ENCODE data around the gene TEX38. TPM values are rescaled to one million over a fixed set of nuclear protein-coding genes. Genes with fewer than 3 reads are reported as not detected.

The TEX38 gene
- total RNA-seq, 2 donors from 2014 or later, result 0.55 TPM; not detected in 1

DNA sequence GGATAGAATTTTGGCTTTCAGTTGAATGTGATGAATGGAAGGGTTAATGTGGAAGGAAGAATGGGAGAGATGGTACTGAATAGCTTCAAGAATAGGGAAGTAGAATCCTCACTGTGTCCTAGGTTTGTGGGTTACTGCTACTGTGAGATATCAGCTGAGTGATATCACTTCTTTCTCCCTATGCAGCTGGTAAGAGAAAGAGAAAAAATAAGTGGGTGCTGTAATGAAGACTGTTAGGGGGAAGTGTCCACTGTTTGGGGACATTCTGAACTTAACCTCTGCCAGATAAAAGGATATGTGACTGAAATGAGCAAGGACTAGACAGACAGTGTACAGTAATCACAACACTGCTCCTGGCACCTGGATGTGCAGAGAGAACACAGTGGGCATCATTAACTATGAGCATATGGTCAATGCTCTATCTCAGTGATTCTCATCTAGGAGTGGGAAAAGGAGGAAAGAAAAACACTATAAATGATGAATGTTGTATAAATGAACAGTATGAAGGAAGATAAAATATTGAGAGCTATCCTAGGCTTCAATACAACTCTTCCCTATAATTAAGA lies 29.5 kb upstream of the TEX38 start:
- Histone ChIP-seq H3K4me1 (ENCODE audit: control insufficient read depth, insufficient read depth, low read length) (no peaks in the 10 kb centered on the region), H3K36me3 (ENCODE audit: control insufficient read depth, insufficient read depth, low read length) (peaks cover 42% of the 10 kb centered on the region), H3K9ac (ENCODE audit: extremely low read depth, low read length, poor library complexity, severe bottlenecking) (no peak overlapping the region), H3K27ac (ENCODE audit: low read depth, low read length) (no peak overlapping the region), H3K4me3 (ENCODE audit: low read length) (no peak overlapping the region), H3K27me3 (ENCODE audit: control insufficient read depth, insufficient read depth, low read length, poor library complexity, severe bottlenecking) (no peaks in the 10 kb centered on the region), H3K9me3 (ENCODE audit: control insufficient read depth, low read length) (peaks cover 4% of the 10 kb centered on the region)
- TF ChIP-seq, protein P1, sequence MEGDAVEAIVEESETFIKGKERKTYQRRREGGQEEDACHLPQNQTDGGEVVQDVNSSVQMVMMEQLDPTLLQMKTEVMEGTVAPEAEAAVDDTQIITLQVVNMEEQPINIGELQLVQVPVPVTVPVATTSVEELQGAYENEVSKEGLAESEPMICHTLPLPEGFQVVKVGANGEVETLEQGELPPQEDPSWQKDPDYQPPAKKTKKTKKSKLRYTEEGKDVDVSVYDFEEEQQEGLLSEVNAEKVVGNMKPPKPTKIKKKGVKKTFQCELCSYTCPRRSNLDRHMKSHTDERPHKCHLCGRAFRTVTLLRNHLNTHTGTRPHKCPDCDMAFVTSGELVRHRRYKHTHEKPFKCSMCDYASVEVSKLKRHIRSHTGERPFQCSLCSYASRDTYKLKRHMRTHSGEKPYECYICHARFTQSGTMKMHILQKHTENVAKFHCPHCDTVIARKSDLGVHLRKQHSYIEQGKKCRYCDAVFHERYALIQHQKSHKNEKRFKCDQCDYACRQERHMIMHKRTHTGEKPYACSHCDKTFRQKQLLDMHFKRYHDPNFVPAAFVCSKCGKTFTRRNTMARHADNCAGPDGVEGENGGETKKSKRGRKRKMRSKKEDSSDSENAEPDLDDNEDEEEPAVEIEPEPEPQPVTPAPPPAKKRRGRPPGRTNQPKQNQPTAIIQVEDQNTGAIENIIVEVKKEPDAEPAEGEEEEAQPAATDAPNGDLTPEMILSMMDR (conservative IDR thresholded peaks at IDR 0.05), result no peak
- no peak for DNase-seq
- Mint-ChIP-seq H3K27ac (no peak overlapping the region), H3K27me3 (ENCODE audit: insufficient read depth) (no peaks in the 10 kb centered on the region), H3K4me1 (no peaks in the 10 kb centered on the region), H3K36me3 (ENCODE audit: low read depth) (peaks cover 30% of the 10 kb centered on the region), H3K9me3 (no peaks in the 10 kb centered on the region), H3K4me3 (no peak overlapping the region)

DNA sequence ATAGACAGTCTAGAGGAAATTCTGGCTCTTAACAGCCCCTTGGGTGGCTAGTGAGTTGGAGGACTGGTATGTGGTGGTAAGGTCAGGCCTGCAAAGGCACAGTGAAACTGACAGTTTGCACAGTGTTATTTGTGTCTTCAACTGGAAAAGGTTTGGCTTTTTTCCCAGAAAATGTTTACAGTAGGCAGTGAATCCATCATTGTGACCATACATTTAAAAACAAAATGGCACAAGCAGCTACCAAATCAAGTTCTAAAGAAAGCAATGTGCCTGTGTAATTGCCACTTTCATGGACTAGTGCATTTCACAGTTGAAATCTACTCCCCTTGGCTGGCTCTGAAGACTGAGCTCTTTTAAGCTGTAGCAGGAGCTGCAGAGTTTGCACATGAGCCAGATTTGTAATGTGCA lies 28.3 kb upstream of the TEX38 start:
- no peak overlapping the region for H3K27ac Mint-ChIP-seq
- Histone ChIP-seq H3K9me3 (ENCODE audit: control insufficient read depth, low read length) (peaks cover 15% of the 10 kb centered on the region), H3K27ac (ENCODE audit: low read depth, low read length) (no peak overlapping the region), H3K27me3 (ENCODE audit: control insufficient read depth, insufficient read depth, low read length, poor library complexity, severe bottlenecking) (no peaks in the 10 kb centered on the region), H3K36me3 (ENCODE audit: control insufficient read depth, insufficient read depth, low read length) (peaks cover 47% of the 10 kb centered on the region), H3K4me3 (ENCODE audit: low read length) (no peak overlapping the region), H3K4me1 (ENCODE audit: control insufficient read depth, insufficient read depth, low read length) (no peaks in the 10 kb centered on the region), H3K9ac (ENCODE audit: extremely low read depth, low read length, poor library complexity, severe bottlenecking) (no peak overlapping the region)
- no peak for DNase-seq
- no peaks in the 10 kb centered on the region for H3K4me1 Mint-ChIP-seq
- H3K27me3 Mint-ChIP-seq (ENCODE audit: insufficient read depth), result no peaks in the 10 kb centered on the region
- H3K4me3 Mint-ChIP-seq, result no peak overlapping the region
- peaks cover 38% of the 10 kb centered on the region for H3K36me3 Mint-ChIP-seq (ENCODE audit: low read depth)
- peaks cover 1% of the 10 kb centered on the region for H3K9me3 Mint-ChIP-seq
- TF ChIP-seq, protein P1 (conservative IDR thresholded peaks at IDR 0.05), result no peak

DNA sequence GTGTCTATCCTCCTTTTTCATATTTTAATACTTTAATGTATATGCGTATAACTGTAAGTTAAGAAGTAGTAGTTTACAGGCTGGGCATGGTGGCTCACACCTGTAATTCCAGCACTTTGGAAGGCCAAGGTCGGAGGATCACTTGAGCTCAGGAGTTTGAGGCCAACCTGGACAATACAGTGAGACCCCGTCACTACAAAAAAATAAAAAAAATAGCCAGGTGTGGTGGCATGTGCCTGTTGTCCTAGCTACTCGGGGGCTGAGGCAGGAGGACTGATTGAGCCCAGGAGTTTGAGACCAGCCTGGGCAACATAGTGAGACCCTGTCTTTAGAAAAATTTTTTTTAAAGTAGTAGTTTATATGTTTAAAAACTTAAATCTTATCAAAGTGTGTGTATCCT lies 25.8 kb upstream of the TEX38 start:
- Mint-ChIP-seq H3K4me1 (no peaks in the 10 kb centered on the region), H3K27ac (no peak overlapping the region), H3K27me3 (ENCODE audit: insufficient read depth) (no peaks in the 10 kb centered on the region), H3K4me3 (no peak overlapping the region), H3K36me3 (ENCODE audit: low read depth) (peaks cover 49% of the 10 kb centered on the region), H3K9me3 (peaks cover 23% of the 10 kb centered on the region)
- H3K27ac ChIP-seq (ENCODE audit: low read depth, low read length), result no peak overlapping the region
- TF ChIP-seq, protein P1 (conservative IDR thresholded peaks at IDR 0.05), result no peak
- no peak overlapping the region for H3K9ac ChIP-seq (ENCODE audit: extremely low read depth, low read length, poor library complexity, severe bottlenecking)
- no peaks in the 10 kb centered on the region for H3K4me1 ChIP-seq (ENCODE audit: control insufficient read depth, insufficient read depth, low read length)
- 98 to 100% methylated on average over 1 to 4 of the region's 4 CpGs for WGBS, 2 experiments (ENCODE audit: insufficient coverage in 1 of 2, insufficient read length in 1 of 2)
- peaks cover 40% of the 10 kb centered on the region for H3K9me3 ChIP-seq (ENCODE audit: control insufficient read depth, low read length)
- DNase-seq, result no peak
- no peak overlapping the region for H3K4me3 ChIP-seq (ENCODE audit: low read length)
- no peaks in the 10 kb centered on the region for H3K27me3 ChIP-seq (ENCODE audit: control insufficient read depth, insufficient read depth, low read length, poor library complexity, severe bottlenecking)
- H3K36me3 ChIP-seq (ENCODE audit: control insufficient read depth, insufficient read depth, low read length), result peaks cover 68% of the 10 kb centered on the region
